H7 (cell line): Measurements from ENCODE around the gene CNR2. TPM values are rescaled to one million over a fixed set of nuclear protein-coding genes. Genes with fewer than 3 reads are reported as not detected.

Experiments
- total RNA-seq: library from RNA; depleted of rRNA; stranded (reverse); fragments of >200 nt; shearing (Covaris generic); gene quantifications from 2 replicates; pipeline ENCODE4 v1.2.3, GENCODE V29; 2014; rRNA removed

CNR2 gene
- total RNA-seq, 1 experiment from 2014 or later, result not detected

Other genes with a start within 250 kb of the CNR2 start
- gene RPL11, start 221.6 kb downstream of the CNR2 start, total RNA-seq, result 1,671 and 2,124 TPM in 2 replicates
- 54.0 and 55.4 TPM in 2 replicates for gene ELOA, start 169.9 kb downstream of the CNR2 start, total RNA-seq
- 122 and 125 TPM in 2 replicates for gene PITHD1, start 134.9 kb downstream of the CNR2 start, total RNA-seq
- 291 and 385 TPM in 2 replicates for gene LYPLA2, start 122.2 kb downstream of the CNR2 start, total RNA-seq
- gene GALE, start 112.6 kb downstream of the CNR2 start, total RNA-seq, result 72.0 and 103 TPM in 2 replicates
- gene HMGCL, start 87.9 kb downstream of the CNR2 start, total RNA-seq, result 35.8 and 53.1 TPM in 2 replicates
- gene FUCA1, start 45.1 kb downstream of the CNR2 start, total RNA-seq, result 8.2 and 10.8 TPM in 2 replicates
- 144 and 147 TPM in 2 replicates for gene PNRC2, start 46.5 kb upstream of the CNR2 start, total RNA-seq
- gene SRSF10, start 67.0 kb upstream of the CNR2 start, total RNA-seq, result 82.8 and 122 TPM in 2 replicates
- 0.03 and 0.11 TPM in 2 replicates for gene MYOM3, start 198.8 kb upstream of the CNR2 start, total RNA-seq
- gene IL22RA1, start 229.8 kb upstream of the CNR2 start, total RNA-seq, result 0.10 TPM in 1 of 2 replicates, not detected in the other